GM18909 (cell line): ENCODE measurements around the gene FXYD7.
"Not testable (repeated sequence)": the region's sequence is repeated elsewhere in the genome, so short reads cannot be mapped to it uniquely, and the experiment has no call there.

Source experiments
- ATAC-seq: cut with Tn5 transposase; IDR thresholded peaks from one replicate; pipeline ENCODE4 v1.9.1; 2021; ENCODE audit warnings: mild to moderate bottlenecking; ENCODE audit not compliant: unreplicated experiment, poor library complexity

The FXYD7 gene, protein sequence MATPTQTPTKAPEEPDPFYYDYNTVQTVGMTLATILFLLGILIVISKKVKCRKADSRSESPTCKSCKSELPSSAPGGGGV

GRCh38 chr19:35143231-35143715 lies at the start of gene FXYD7:
Gene FXYD7, plus strand, starts transcription at chr19:35143255. Its CDS starts 79 bp downstream, at chr19:35143334.
- ATAC-seq: no peak

GRCh38 chr19:35093430-35093829 lies 49.6 kb upstream of the FXYD7 start:
- ATAC-seq: no peak

DNA sequence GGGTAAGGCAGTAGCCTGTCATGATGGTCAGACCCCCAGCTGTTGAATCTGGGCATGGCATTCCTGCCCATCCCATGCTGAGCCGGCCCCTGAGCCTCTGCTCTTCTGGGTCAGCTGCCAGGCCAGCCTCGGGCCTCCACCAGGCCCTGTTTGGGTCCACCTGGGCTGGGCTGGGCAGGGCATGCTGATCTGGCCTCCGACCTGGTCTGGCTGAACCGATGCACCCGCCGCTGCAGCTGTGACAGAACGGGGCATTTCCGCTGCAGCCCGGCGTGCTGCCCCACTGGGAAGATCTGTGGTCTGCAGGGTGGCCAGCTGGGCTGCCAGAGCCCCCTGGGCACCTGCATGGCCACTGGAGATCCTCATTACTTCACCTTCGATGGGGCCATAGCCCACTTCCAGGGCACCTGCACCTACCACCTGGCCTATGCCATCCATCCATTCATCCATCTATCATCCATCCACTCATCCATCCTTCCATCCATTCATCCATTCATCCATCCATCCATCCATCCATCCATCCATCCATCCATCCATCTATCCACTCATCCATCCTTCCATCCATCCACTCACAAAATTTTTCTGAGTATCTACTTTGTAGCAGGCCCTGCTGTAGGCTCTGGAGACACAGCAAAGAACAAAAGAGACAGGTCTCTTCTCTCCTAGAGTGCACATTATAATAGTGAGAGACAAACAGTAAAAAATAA lies 49.0 kb upstream of the FXYD7 start:
- ATAC-seq: no peak

DNA sequence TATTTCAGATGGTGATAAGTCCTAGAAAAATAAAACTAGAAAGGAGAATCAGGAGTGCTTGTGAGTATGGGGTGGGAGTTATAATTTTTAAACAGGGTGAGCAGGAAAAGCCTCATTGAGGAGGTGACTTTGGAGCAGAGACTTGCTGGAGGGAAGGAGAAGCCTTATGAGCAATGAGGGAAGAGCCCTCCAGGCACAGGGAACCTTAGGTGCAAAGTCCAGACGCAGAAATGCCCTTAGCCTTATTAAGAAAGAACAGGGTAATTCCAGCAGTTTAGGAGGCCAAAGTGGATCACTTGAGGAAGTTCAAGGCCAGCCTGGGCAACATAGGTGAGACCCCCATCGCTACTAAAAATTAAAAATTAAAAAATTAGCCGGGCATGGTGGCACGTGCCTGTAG lies 48.4 kb upstream of the FXYD7 start:
- no peak for ATAC-seq

DNA sequence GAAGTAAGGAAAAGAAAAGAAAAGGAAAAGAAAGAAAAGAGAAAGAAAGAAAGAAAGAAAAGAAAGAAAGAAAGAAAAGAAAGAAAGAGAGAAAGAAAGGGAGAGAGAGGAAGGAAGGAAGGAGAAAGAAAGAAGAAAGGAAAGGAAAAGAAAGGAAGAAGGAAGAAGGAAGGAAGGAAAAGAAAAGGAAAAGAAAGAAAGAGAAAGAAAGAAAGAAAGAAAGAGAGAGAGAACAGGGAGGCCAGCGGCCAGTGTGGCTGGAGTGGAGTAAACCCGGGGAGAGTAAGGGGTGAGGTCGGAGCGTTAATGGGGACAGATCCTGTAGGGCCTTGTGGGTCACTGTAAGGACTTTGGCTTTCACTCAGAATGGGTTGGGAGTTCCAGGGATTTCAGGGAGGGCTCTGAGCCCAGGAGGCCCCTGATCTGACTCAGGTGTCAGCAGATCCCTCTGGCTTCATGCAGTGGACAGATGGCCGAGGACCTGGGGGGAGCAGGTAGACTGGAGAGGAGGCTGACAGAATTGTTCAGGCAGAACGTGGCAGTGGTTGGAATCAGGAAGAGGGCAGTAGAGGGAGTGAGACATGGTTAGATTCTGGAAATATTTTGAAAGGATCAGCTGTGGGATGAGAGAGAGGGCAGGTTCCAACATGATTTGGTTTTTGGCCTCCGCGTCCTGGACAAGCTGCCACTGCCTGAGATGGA lies 47.2 kb upstream of the FXYD7 start:
- no peak for ATAC-seq

- ATAC-seq: no peak
Observed at GRCh38 chr19:35098413-35099049, 44.5 kb upstream of the FXYD7 start.

GRCh38 chr19:35099155-35099896 lies 43.7 kb upstream of the FXYD7 start:
- ATAC-seq: no peak

DNA sequence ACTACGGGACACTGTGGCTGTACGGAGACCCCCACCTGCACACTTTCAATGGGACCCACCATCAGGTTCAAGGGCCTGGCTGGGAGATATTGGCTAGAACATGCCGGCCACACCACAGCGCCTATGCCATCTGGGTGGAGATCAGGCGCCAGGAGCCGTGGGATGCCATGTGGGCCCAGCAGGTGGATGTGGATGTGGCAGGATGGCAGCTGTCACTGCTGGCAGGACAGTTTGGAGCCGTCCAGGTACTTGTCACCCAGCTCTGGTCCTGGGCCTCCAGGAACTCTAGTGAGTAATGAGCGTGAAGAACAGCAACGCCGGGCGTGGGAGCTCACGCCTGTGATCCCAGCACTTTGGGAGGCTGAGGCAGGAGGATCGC lies 43.2 kb upstream of the FXYD7 start:
- ATAC-seq: no peak

GRCh38 chr19:35100588-35101533 lies 42.2 kb upstream of the FXYD7 start:
- ATAC-seq: no peak

DNA sequence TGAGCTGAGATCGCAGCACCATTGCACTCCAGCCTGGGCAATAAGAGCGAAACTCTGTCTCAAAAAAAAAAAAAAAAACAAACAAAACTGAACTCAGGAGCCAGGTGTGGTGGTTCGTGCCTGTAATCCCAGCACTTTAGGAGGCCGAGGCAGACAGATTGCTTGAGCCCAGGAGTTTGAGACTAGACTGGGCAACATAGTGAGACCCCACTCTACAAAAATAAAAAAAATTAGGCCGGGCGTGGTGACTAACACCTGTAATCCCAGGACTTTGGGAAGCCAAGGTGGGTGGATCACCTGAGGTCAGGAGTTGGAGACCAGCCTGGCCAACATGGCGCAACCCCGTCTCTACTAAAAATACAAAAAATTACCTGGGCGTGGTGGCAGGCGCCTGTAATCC lies 41.1 kb upstream of the FXYD7 start:
- not testable (repeated sequence) for ATAC-seq

- not testable (repeated sequence) for ATAC-seq
Observed at GRCh38 chr19:35103614-35104013, 39.4 kb upstream of the FXYD7 start.

GRCh38 chr19:35104361-35104760 lies 38.7 kb upstream of the FXYD7 start:
- ATAC-seq: no peak

DNA sequence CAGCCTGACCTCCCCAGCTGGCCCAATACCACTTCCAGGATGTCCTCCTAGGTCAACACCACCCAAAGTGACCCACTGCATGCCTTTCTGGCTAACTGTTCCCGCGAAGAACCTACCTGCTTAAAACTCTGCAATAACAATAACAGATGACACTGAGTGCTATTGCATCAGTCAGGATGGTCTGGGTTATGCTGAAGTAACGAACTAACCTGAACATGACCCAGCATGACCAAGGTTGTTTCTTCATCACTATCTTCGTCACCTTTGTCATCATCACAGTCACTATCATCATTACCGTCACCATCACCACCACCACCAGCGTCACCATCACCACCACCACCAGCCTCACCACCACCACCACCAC lies 38.0 kb upstream of the FXYD7 start:
- ATAC-seq: no peak

- no peak for ATAC-seq
Observed at GRCh38 chr19:35105411-35106290, 37.4 kb upstream of the FXYD7 start.

GRCh38 chr19:35106291-35106583 lies 36.8 kb upstream of the FXYD7 start:
- no peak for ATAC-seq

DNA sequence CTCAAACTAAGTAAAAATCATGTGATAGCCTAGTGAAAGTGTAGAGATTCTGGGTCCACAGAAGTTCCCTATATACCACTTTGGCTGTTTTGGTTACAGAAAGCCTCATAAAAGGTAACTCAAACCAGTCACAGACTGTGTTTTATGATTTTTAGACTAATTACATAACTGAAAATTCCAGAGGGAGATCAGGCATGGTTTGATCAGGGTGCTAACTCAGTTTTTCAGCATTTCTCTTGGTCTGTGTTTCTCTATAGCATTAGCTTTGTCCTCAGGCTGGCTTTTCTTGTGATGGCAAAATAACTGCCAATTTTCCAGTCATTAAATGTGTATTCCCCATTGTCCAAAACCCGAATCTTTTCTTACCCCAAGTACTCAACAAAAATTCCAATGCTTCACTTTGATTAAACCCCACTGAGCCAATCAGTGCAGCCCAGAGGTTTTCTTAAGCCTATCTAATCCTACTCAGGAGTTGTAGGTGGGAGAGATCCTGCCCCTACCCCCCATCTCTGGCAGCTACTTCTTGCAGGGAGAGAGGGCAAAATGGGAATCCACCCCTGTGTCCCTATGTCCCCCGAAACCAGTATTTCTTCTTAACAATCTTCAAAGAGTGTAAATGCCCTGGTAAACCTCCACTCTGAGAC lies 36.0 kb upstream of the FXYD7 start:
- no peak for ATAC-seq

DNA sequence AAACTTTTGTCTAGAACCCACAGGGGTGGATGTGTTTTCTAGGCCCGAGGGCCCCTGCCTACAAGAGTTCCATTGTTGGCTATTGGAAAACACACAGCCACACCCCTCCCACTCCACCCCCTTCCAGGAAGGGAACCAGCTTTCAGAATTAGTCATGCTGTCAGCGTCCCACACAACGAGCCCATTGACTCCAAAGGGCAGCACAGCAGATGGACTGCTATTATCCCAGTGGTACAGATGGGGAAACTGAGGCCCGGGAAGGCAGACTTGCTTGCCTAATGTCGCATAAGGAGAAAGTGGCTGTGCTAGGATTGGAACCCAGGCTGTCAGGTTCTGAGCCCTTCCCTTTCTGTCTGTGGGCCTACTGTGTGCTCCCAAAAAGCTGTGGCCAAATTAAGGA lies 35.5 kb upstream of the FXYD7 start:
- ATAC-seq: no peak

- no peak for ATAC-seq
Observed at GRCh38 chr19:35108730-35109129, 34.3 kb upstream of the FXYD7 start.
